HFF-Myc (cell line): Measurements from ENCODE around the gene SLC25A53.
A peak's percentile ranks its signal among the peaks of the same experiment; 100 is the strongest.

ENCODE experiments used
- DNase-seq: peaks from one replicate; pipeline ENCODE4 v3.0.0-alpha.2; 2011; ENCODE audit warnings: low read depth; ENCODE audit errors: extremely low read depth
- H3K4me3 ChIP-seq: replicated peaks from 2 replicates; pipeline ENCODE4 v1.5.1; 2011; ENCODE audit warnings: low read depth, mild to moderate bottlenecking, control low read depth, low read length
- CTCF ChIP-seq: IDR thresholded peaks from 2 replicates; pipeline ENCODE4 v1.5.1; 2012; ENCODE audit warnings: mild to moderate bottlenecking, low read depth, low read length, control low read depth; ENCODE audit errors: missing control alignments

SLC25A53 gene

GRCh38 chrX:104187931-104188330 is 31.1 kb upstream of the SLC25A53 start:
- H3K4me3 ChIP-seq: no peak overlapping the region
- no peak for DNase-seq
- no peak for TF ChIP-seq CTCF

- no peak overlapping the region for H3K4me3 ChIP-seq
- no peak for DNase-seq
- no peak for TF ChIP-seq CTCF
Observed at GRCh38 chrX:104183685-104184084, 26.9 kb upstream of the SLC25A53 start.

DNA sequence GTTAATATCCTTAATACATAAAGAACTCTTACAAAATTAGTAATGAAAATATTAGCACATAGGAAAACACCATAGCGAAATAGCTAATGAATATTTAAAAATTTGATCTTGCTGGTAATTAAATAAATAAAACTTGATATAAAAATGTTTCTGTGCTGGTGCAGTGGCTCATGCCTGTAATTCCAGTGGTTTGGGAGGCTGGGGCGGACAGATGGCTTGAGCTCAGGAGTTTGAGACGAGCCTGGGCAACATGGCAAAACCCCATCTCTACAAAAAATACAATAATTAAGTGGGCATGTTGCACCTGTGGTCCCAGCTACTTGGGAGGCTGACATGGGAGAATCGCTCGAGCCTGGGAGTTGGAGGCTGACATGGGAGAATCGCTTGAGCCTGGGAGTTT is 17.0 kb upstream of the SLC25A53 start:
- DNase-seq: no peak
- H3K4me3 ChIP-seq: no peak overlapping the region
- no peak for TF ChIP-seq CTCF

GRCh38 chrX:104172788-104173187 is 16.0 kb upstream of the SLC25A53 start:
- no peak for TF ChIP-seq CTCF
- H3K4me3 ChIP-seq: no peak overlapping the region
- no peak for DNase-seq

DNA sequence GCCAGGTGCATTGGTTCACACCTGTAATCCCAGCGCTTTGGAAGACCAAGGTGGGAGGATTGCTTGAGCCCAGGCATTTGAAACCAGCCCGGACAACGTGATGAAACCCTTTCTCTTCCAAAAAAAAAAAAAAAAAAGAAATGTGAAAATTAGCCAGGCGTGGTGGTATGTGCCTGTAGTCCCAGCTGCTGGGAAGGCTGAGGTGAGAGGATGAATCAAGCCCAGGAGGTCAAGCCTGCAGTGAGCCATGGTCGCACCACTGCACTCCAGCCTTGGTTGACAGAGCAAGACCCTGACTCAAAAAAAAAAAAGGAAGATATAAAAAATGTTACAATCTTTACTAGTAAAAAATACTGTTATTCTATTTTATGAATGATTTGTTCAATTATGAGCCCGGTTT is 15.3 kb upstream of the SLC25A53 start:
- DNase-seq: no peak
- TF ChIP-seq CTCF: no peak
- no peak overlapping the region for H3K4me3 ChIP-seq

DNA sequence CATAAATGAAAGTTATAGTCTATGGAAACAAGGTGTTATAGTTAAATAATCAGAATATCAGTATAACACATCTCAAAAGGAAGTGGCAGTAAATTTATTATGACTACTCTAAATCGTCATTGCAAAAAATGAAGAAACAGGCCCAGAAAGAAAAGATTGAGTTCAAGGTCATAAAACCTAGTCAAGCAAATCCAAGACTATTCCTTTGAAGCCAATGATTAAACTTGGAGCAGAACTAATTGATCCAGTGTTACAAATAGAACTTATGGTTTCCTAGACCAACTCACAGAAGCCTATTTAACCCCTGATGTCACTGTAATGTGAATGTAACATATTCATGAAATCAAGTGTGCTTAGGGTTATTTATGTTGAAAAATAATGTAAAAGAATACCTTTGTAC is 11.3 kb upstream of the SLC25A53 start:
- TF ChIP-seq CTCF: no peak
- peak overlapping the region; percentile 69 for H3K4me3 ChIP-seq
- DNase-seq: no peak

- peak overlapping the region; percentile 69 for H3K4me3 ChIP-seq
- TF ChIP-seq CTCF: no peak
- DNase-seq: no peak
Observed at GRCh38 chrX:104166735-104167436, 10.1 kb upstream of the SLC25A53 start.
